ENCODE measurements around the gene RAB7A. TPM values are rescaled to one million over a fixed set of nuclear protein-coding genes. Genes with fewer than 3 reads are reported as not detected.

Gene RAB7A
- total RNA-seq, 1 experiment from 2014 or later: 233 TPM

DNA sequence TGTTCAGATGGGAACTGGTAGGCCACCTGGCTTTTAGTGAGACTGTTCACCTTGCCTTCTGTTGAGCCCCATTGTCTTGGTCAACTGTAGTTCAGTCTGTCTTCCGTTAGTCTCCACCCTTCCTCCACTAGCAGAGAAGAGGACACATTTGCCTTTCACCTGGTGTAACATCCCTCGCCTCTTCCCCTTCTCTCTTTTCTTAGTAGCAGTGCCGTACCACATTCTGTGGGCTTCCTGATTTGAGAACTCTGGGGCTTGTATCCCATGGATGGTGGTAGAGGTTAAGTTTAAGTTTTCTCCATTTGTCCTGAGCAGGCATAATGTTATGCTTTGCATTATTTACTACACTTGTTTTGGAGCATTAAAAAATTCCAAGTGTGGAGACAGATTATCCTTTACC lies 49.3 kb downstream of the RAB7A start:
- Histone ChIP-seq H3K9me2 (ENCODE audit: insufficient read depth) (no peaks in the 10 kb centered on the region), H3K4me2 (ENCODE audit: low read length) (no peak overlapping the region), H3K4me1 (ENCODE audit: control insufficient read depth in 1 of 2, insufficient read depth in 2 of 2, low read length in 2 of 2) (no peaks in the 10 kb centered on the region), H2AFZ (ENCODE audit: low read depth, low read length, poor library complexity, severe bottlenecking) (no peak overlapping the region), H3K27ac (ENCODE audit: low read depth, low read length) (no peak overlapping the region), H3K9me3 (ENCODE audit: control insufficient read depth in 1 of 2, insufficient read depth in 1 of 2, low read depth in 1 of 2, low read length in 2 of 2) (no peaks in the 10 kb centered on the region), H3K4me3 (replicated peaks in 1 of 2; ENCODE audit: low read depth in 1 of 2, low read length in 2 of 2) (no peak overlapping the region), H3K36me3 (ENCODE audit: control insufficient read depth in 1 of 2, insufficient read depth in 2 of 2, low read length in 2 of 2) (no peaks in the 10 kb centered on the region), H3K27me3 (ENCODE audit: insufficient read depth, low read length) (no peaks in the 10 kb centered on the region), H3K9ac (ENCODE audit: low read length) (no peak overlapping the region), H3K79me2 (ENCODE audit: insufficient read depth, low read length) (peaks cover 88% of the 10 kb centered on the region), H4K20me1 (ENCODE audit: insufficient read depth) (peaks cover 17% of the 10 kb centered on the region; the same call in 1 of the 2 replicates)
- no TSS peak for BruUV-seq (replicated peaks)
- intact Hi-C loops (cut with micrococcal nuclease): no loop called here
- ChIA-PET CTCF (no interaction called here), RAD21 (ENCODE audit: low non-redundant PET in 1 of 2, low total read pairs in 2 of 2, uncharacterized antibody in 2 of 2, unreplicated experiment in 2 of 2) (no interaction called here), POLR2A (no interaction called here)
- ATAC-seq (no peak), DNase-seq (ENCODE audit: low read depth, low spot score) (no peak)
- no peak for TF ChIP-seq ELF1 (IDR thresholded peaks at IDR 0.05; ENCODE audit: borderline replicate concordance, low read depth)
- TF ChIP-seq SIN3A (IDR thresholded peaks at IDR 0.05; ENCODE audit: low read depth): no peak
- no peak for TF ChIP-seq YY1 (IDR thresholded peaks at IDR 0.05; ENCODE audit: extremely low read depth, insufficient replicate concordance, low read depth, low read length)
- TF ChIP-seq CBX3 (IDR thresholded peaks at IDR 0.05; ENCODE audit: low read depth): no peak
- TF ChIP-seq SRF (IDR thresholded peaks at IDR 0.05; ENCODE audit: low read depth): no peak
- no peak for TF ChIP-seq SP1 (IDR thresholded peaks at IDR 0.05; ENCODE audit: low read depth)
- no peak for TF ChIP-seq CTCF (IDR thresholded peaks at IDR 0.05 in 2 of 3, conservative IDR thresholded peaks at IDR 0.05 in 1 of 3; ENCODE audit: borderline replicate concordance in 1 of 3, insufficient read depth in 1 of 3, low read depth in 2 of 3, low read length in 2 of 3)
- no peak for TF ChIP-seq POLR2AphosphoS5 (IDR thresholded peaks at IDR 0.05; ENCODE audit: low read depth, low read length)
- TF ChIP-seq ZBTB33 (IDR thresholded peaks at IDR 0.05; ENCODE audit: extremely low read depth, insufficient replicate concordance, low read length): no peak
- no peak for TF ChIP-seq EGR1 (IDR thresholded peaks at IDR 0.05; ENCODE audit: low read depth)
- no peak for TF ChIP-seq JUND (IDR thresholded peaks at IDR 0.05)
- no peak for TF ChIP-seq EZH2phosphoT487 (IDR thresholded peaks at IDR 0.05; ENCODE audit: borderline replicate concordance)
- no peak for TF ChIP-seq ZNF274 (IDR thresholded peaks at IDR 0.05; ENCODE audit: low read depth, low read length)
- no peak for TF ChIP-seq ZFX (IDR thresholded peaks at IDR 0.05)
- no peak for TF ChIP-seq REST (IDR thresholded peaks at IDR 0.05; ENCODE audit: low read depth)
- no peak for TF ChIP-seq TCF7L2 (IDR thresholded peaks at IDR 0.05; ENCODE audit: borderline replicate concordance, extremely low read depth, insufficient read depth, insufficient read length)

All from HCT116 (cell line).